ENCODE results near the gene MX2.

The MX2 gene

DNA sequence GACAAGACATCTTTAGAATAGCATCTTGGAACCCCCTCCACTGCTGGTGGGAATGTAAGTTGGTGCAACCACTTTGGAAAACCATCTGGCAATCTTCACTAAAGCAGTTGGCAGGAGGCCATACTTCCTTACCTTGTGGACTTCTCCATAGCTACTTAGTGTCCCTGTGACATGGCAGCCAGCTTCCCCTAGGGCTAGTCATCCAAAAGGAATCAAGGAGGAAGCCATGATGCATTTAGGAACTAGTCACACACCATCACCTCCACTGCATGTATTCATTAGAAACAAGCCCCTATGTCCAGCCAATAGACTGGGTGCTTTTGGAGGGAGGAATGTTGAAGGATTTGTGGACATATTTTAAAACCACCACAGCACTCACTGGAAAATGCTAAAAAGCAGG lies 19.9 kb downstream of the MX2 start:
- CTCF ChIA-PET: interaction anchor here (0.6 kb wide), 1 partner anchor 37 kb away, joined by 3 read pairs; no protein-coding TSS in a partner anchor
- POLR2A ChIA-PET (ENCODE audit: low non-redundant PET): interaction anchor here (0.7 kb wide), 1 partner anchor 115 kb away, joined by 9 read pairs; no protein-coding TSS in a partner anchor
- H3K27ac ChIP-seq: no peak overlapping the region
- TF ChIP-seq, protein P1, sequence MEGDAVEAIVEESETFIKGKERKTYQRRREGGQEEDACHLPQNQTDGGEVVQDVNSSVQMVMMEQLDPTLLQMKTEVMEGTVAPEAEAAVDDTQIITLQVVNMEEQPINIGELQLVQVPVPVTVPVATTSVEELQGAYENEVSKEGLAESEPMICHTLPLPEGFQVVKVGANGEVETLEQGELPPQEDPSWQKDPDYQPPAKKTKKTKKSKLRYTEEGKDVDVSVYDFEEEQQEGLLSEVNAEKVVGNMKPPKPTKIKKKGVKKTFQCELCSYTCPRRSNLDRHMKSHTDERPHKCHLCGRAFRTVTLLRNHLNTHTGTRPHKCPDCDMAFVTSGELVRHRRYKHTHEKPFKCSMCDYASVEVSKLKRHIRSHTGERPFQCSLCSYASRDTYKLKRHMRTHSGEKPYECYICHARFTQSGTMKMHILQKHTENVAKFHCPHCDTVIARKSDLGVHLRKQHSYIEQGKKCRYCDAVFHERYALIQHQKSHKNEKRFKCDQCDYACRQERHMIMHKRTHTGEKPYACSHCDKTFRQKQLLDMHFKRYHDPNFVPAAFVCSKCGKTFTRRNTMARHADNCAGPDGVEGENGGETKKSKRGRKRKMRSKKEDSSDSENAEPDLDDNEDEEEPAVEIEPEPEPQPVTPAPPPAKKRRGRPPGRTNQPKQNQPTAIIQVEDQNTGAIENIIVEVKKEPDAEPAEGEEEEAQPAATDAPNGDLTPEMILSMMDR (conservative IDR thresholded peaks at IDR 0.05; ENCODE audit: low read depth): no peak
- DNase-seq (ENCODE audit: low spot score): no peak

DNA sequence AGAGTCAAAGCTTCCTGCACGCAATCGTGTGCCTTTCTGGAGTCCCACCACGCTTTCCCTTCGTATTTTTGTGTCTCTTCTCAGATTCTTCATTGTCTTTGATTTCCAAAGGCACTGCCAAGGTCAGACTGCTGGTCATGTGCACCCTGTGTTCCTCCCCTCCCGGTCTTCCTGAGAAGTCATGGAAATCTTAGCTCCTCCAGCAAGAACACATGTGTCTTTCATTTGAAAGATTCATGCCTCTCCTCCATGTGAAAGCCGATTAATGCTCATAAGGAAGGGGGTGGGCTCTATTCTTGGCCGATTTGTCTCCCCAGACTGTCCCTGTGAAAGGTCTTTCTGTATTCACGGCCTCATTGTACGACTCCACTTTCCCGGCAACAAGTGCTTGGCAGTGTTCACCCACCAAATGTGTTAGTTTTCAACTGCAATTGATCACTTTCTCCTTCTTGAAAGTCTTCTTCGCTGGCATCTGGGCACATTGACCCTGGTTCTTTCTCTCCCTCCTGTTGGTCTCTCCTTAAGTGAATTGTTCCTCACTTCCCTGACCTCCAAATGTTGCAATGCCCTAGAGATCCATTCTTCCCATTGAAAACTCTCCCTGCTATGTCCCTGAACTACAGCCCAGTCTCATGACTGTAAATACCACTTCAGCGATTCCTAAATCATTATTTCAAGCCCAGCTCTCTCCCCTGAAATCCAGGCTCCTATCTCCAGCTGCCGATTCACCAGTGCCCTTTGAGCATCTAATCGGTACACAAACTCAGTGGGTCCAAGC lies 25.4 kb downstream of the MX2 start:
- TF ChIP-seq, protein P1 (conservative IDR thresholded peaks at IDR 0.05; ENCODE audit: low read depth): no peak
- POLR2A ChIA-PET (ENCODE audit: low non-redundant PET): no interaction called here
- no peak for DNase-seq (ENCODE audit: low spot score)
- H3K27ac ChIP-seq: no peak overlapping the region
- CTCF ChIA-PET: no interaction called here

DNA sequence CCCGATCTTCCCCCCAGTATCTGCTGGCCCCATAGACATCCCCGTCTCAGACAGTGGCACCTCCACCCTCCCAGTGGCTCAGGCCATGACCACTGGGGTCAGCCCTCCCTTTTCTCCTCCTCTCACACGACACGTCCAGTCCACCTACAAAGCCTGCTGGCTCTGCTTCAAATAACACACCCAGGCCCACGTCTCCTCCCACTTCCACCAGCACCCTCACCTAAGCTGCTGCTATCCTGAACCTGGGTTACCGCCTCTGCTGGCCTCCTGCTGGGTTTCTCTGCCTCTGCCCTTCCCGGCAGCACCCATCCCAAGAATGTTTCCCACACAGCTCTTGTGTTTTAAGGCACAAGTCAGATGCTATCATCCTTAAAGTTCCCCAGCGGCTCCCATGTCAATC lies 26.0 kb downstream of the MX2 start:
- no peak for DNase-seq (ENCODE audit: low spot score)
- CTCF ChIA-PET: no interaction called here
- H3K27ac ChIP-seq: no peak overlapping the region
- POLR2A ChIA-PET (ENCODE audit: low non-redundant PET): no interaction called here
- TF ChIP-seq, protein P1 (conservative IDR thresholded peaks at IDR 0.05; ENCODE audit: low read depth): no peak

DNA sequence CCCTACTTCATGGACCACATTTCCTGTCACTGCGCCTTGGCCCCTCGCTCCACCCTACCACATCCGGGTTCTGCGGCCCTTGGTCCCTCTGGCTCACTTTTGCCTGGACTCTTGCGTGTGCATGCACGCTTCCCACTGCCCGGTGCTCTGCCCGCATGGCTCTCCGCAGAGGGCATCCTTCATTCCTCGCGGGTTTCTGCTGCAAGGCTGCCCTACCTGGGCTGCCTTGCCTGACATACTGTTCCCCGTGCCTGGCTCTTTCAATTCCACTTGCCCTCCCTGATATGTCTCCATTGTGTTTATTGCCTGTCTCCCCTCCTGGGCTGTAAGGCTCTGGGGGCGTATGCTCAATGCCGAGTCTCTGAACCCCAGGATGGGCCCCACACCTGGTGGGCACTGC lies 26.4 kb downstream of the MX2 start:
- H3K27ac ChIP-seq: no peak overlapping the region
- TF ChIP-seq, protein P1 (conservative IDR thresholded peaks at IDR 0.05; ENCODE audit: low read depth): no peak
- ChIA-PET POLR2A (ENCODE audit: low non-redundant PET) (no interaction called here), CTCF (no interaction called here)
- DNase-seq (ENCODE audit: low spot score): no peak

DNA sequence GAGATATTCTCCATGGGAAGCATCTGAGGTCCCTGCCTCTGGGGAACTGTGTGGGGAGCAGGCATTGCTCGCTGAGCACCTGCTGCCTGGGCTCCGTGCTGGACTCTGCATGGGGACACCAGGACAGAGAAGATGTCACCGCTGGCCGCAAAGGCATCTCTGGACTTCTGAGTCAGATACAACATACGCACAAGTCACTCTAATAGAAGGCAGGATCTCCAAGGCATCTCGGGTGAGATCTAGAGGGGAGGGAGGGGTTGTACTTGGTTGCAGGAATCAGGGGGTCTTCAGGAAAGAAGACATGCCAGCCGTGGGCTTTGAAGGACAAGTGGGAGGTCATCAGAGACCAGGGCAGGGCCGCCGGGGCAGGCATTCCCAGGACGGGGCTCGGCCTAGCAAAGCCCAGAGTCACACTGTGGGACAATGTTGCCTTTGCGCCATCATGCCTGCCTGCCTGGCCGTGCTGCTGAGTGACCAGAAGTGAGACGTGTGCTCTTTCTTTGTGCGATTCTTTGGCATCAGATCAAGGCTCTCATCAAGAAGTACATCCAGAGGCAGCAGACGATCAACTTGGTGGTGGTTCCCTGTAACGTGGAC lies 28.3 kb downstream of the MX2 start:
- TF ChIP-seq, protein P1 (conservative IDR thresholded peaks at IDR 0.05; ENCODE audit: low read depth): no peak
- ChIA-PET POLR2A (ENCODE audit: low non-redundant PET) (no interaction called here), CTCF (interaction anchor here (0.7 kb wide), 1 partner anchor 108 kb away, joined by 3 read pairs; no protein-coding TSS in a partner anchor)
- DNase-seq (ENCODE audit: low spot score): no peak
- H3K27ac ChIP-seq: no peak overlapping the region

DNA sequence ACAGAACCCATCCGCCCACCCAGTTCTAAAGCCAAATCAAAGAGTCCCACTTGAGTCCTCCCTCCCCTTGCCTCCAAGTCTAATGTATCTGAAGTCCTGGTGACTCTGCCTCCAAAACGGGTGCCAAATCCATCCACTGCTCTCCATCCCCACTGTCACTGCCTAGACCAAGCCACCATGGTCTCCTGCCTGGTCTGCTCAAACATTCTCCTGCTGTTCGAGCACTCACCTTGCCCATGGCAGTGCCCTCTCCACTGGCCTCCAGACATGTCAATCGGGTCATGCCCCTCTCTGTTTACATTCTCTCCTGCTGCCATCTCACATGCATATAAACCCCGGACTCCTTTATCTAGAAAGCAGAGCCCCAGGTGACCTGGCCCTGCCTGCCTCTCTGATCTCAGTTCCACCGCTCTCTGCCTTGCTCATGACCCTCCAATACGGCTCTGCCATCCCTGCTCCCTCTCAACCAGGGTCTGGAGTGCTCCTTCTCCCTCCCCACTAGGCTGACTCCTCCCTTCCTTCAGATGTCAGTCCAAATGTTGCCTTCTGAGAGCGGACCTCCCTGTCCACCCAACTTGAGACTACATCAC lies 32.1 kb downstream of the MX2 start:
- no peak overlapping the region for H3K27ac ChIP-seq
- TF ChIP-seq, protein P1 (conservative IDR thresholded peaks at IDR 0.05; ENCODE audit: low read depth): no peak
- DNase-seq (ENCODE audit: low spot score): no peak
- POLR2A ChIA-PET (ENCODE audit: low non-redundant PET): no interaction called here
- CTCF ChIA-PET: no interaction called here

All from RWPE1 (cell line).